IMR-90 (cell line): Measurements from ENCODE around the gene EXOC4. TPM values are rescaled to one million over a fixed set of nuclear protein-coding genes. Genes with fewer than 3 reads are reported as not detected.

Experiments used
- ATAC-seq: fragments of 200-7000 bp; cut with Tn5 transposase; 2 replicates; pipeline ENCODE4 v1.9.1; 2020; ENCODE audit warnings: low read depth, mild to moderate bottlenecking, moderate library complexity
- BruUV-seq: library from RNA; stranded (reverse); fragments of 400-500 nt; replicated peaks from 2 replicates; lab custom pipeline; 2021; lab: Mats Ljungman, UMichigan
- CTCF ChIA-PET: fragments of 300-600 bp; formaldehyde crosslinking; extraction: SDS; loops from one replicate; lab custom pipeline; 2021; ENCODE audit warnings: antibody characterized with exemption; lab: Yijun Ruan, JAX
- POLR2A ChIA-PET: fragments of 300-600 bp; sonication (Branson Sonifier 250); formaldehyde crosslinking; loops from one replicate; lab custom pipeline; 2022; ENCODE audit warnings: antibody characterized with exemption; ENCODE audit not compliant: unreplicated experiment; lab: Charles Lee
- DNase-seq: peaks from one replicate; pipeline ENCODE4 v3.0.0; 2013
- H2AFZ ChIP-seq: replicated peaks from 2 replicates; pipeline ENCODE3; 2013; ENCODE audit warnings: low read length, mild to moderate bottlenecking; ENCODE audit not compliant: poor library complexity
- H2AK5ac ChIP-seq: 2 replicates; pipeline ENCODE4 v1.6.1; 2013; ENCODE audit warnings: low read depth, low read length, inconsistent platforms
- H2AK9ac ChIP-seq: replicated peaks from 2 replicates; pipeline ENCODE3; 2013; ENCODE audit warnings: mild to moderate bottlenecking, low read depth, low read length, moderate library complexity; ENCODE audit not compliant: poor library complexity
- H2BK120ac ChIP-seq: 2 replicates; pipeline ENCODE4 v1.6.1; 2013; ENCODE audit warnings: low read depth, low read length, inconsistent platforms
- H2BK15ac ChIP-seq: 3 replicates; pipeline ENCODE4 v1.6.1; 2013; ENCODE audit warnings: low read depth, low read length, inconsistent platforms
- H2BK20ac ChIP-seq: 2 replicates; pipeline ENCODE4 v1.6.1; 2013; ENCODE audit warnings: low read depth, mild to moderate bottlenecking, inconsistent platforms, low read length, moderate library complexity
- H2BK5ac ChIP-seq: 2 replicates; pipeline ENCODE4 v1.6.1; 2013; ENCODE audit warnings: mild to moderate bottlenecking, low read depth, low read length, inconsistent platforms; ENCODE audit not compliant: poor library complexity, severe bottlenecking
- H3K14ac ChIP-seq: replicated peaks from 2 replicates; pipeline ENCODE4 v1.6.1; 2013; ENCODE audit warnings: low read depth, low read length, inconsistent platforms
- H3K18ac ChIP-seq: 2 replicates; pipeline ENCODE4 v1.6.1; 2013; ENCODE audit warnings: low read depth, low read length, control low read depth
- H3K23ac ChIP-seq: 2 replicates; pipeline ENCODE4 v1.6.1; 2013; ENCODE audit warnings: low read depth, low read length, inconsistent platforms
- H3K27ac ChIP-seq: 2 replicates; pipeline ENCODE4 v1.5.1; 2013; ENCODE audit warnings: mild to moderate bottlenecking, control low read depth, low read length; ENCODE audit not compliant: insufficient read depth
- H3K27me3 ChIP-seq: 2 replicates; pipeline ENCODE4 v1.6.1; 2013; ENCODE audit warnings: low read length; ENCODE audit not compliant: control insufficient read depth, insufficient read depth
- H3K36me3 ChIP-seq: 2 replicates; pipeline ENCODE4 v1.6.1; 2013; ENCODE audit warnings: low read length, mixed read lengths; ENCODE audit not compliant: control insufficient read depth, insufficient read depth
- H3K4ac ChIP-seq: 2 replicates; pipeline ENCODE4 v1.6.1; 2013; ENCODE audit warnings: low read depth, low read length, inconsistent platforms
- H3K4me1 ChIP-seq: 2 replicates; pipeline ENCODE4 v1.6.1; 2013; ENCODE audit warnings: low read length, mixed read lengths; ENCODE audit not compliant: control insufficient read depth, insufficient read depth
- H3K4me2 ChIP-seq: 2 replicates; pipeline ENCODE4 v1.6.1; 2013; ENCODE audit warnings: low read depth, mild to moderate bottlenecking, control low read depth, low read length, moderate library complexity
- H3K4me3 ChIP-seq: 2 replicates; pipeline ENCODE4 v1.5.1; 2013; ENCODE audit warnings: low read depth, mild to moderate bottlenecking, control low read depth, low read length, moderate library complexity; ENCODE audit not compliant: insufficient read depth
- H3K56ac ChIP-seq: 2 replicates; pipeline ENCODE4 v1.6.1; 2013; ENCODE audit warnings: low read length, inconsistent platforms; ENCODE audit not compliant: insufficient read depth; ENCODE audit errors: extremely low read depth
- H3K79me1 ChIP-seq, 2 experiments: 2 replicates each; pipeline ENCODE4 v1.6.1; 2013; ENCODE audit warnings: low read length in 2 of 2, inconsistent platforms in 1 of 2, low read depth in 1 of 2
- H3K9ac ChIP-seq: 2 replicates; pipeline ENCODE4 v1.6.1; 2013; ENCODE audit warnings: low read depth, low read length, control low read depth
- H3K9me1 ChIP-seq: 2 replicates; pipeline ENCODE4 v1.6.1; 2013; ENCODE audit warnings: low read length, inconsistent platforms; ENCODE audit not compliant: insufficient read depth
- H3K9me3 ChIP-seq: 2 replicates; pipeline ENCODE4 v1.6.1; 2013; ENCODE audit warnings: low read length; ENCODE audit not compliant: control insufficient read depth, insufficient read depth
- H4K20me1 ChIP-seq: 2 replicates; pipeline ENCODE4 v1.6.1; 2013; ENCODE audit warnings: low read length, inconsistent platforms; ENCODE audit not compliant: insufficient read depth
- H4K5ac ChIP-seq: 2 replicates; pipeline ENCODE4 v1.6.1; 2013; ENCODE audit warnings: mild to moderate bottlenecking, low read depth, low read length, control low read depth
- H4K8ac ChIP-seq, 2 experiments: 2 replicates each; pipeline ENCODE4 v1.6.1; 2013; ENCODE audit warnings: low read depth in 2 of 2, low read length in 2 of 2, control low read depth in 1 of 2, inconsistent platforms in 1 of 2
- H4K91ac ChIP-seq: 2 replicates; pipeline ENCODE4 v1.6.1; 2013; ENCODE audit warnings: low read depth, low read length, inconsistent platforms; ENCODE audit not compliant: insufficient read depth
- BHLHE40 ChIP-seq: fragments of 150-350 bp; IDR thresholded peaks from 2 replicates; pipeline ENCODE4 v1.6.1; 2016; ENCODE audit warnings: mild to moderate bottlenecking, low read depth, low read length
- CEBPB ChIP-seq: IDR thresholded peaks from 2 replicates; pipeline ENCODE4 v1.6.1; 2012; ENCODE audit warnings: low read depth, low read length, improper control_type of control experiment
- CHD1 ChIP-seq: IDR thresholded peaks from 2 replicates; pipeline ENCODE4 v1.6.1; 2012; ENCODE audit warnings: low read depth, low read length, improper control_type of control experiment
- FOS ChIP-seq: fragments of 150-350 bp; IDR thresholded peaks from 2 replicates; pipeline ENCODE4 v1.6.1; 2016; ENCODE audit warnings: low read depth, low read length
- MAFK ChIP-seq: IDR thresholded peaks from 2 replicates; pipeline ENCODE4 v1.6.1; 2012; ENCODE audit warnings: low read depth, low read length, improper control_type of control experiment
- MAZ ChIP-seq: IDR thresholded peaks from 2 replicates; pipeline ENCODE4 v1.6.1; 2012; ENCODE audit warnings: low read depth, mild to moderate bottlenecking, low read length, improper control_type of control experiment, moderate library complexity, borderline replicate concordance
- MXI1 ChIP-seq: IDR thresholded peaks from 2 replicates; pipeline ENCODE4 v1.6.1; 2012; ENCODE audit warnings: low read depth, mild to moderate bottlenecking, low read length, moderate library complexity, borderline replicate concordance
- NFE2L2 ChIP-seq: fragments of 150-350 bp; IDR thresholded peaks from 2 replicates; pipeline ENCODE4 v1.6.1; 2016; ENCODE audit warnings: low read depth, mild to moderate bottlenecking, low read length
- POLR2A ChIP-seq: IDR thresholded peaks from 2 replicates; pipeline ENCODE4 v1.6.1; 2012; ENCODE audit warnings: mild to moderate bottlenecking, low read depth, low read length
- RAD21 ChIP-seq: IDR thresholded peaks from 2 replicates; pipeline ENCODE4 v1.6.1; 2012; ENCODE audit warnings: low read length, improper control_type of control experiment
- RCOR1 ChIP-seq: IDR thresholded peaks from 2 replicates; pipeline ENCODE4 v1.6.1; 2012; ENCODE audit warnings: mild to moderate bottlenecking, low read length, improper control_type of control experiment; ENCODE audit not compliant: insufficient replicate concordance
- RFX5 ChIP-seq: IDR thresholded peaks from 2 replicates; pipeline ENCODE4 v1.8.0; 2012; ENCODE audit warnings: low read depth, mild to moderate bottlenecking, low read length, moderate library complexity
- SMC3 ChIP-seq: fragments of 150-350 bp; IDR thresholded peaks from 2 replicates; pipeline ENCODE4 v1.6.1; 2016; ENCODE audit warnings: low read depth, mild to moderate bottlenecking, antibody characterized with exemption, low read length, moderate library complexity
- WGBS, 2 experiments: methylation state at CpG; one replicate each; pipeline versions ENCODE4 v1.1.5 to v1.1.7; 2013; ENCODE audit warnings: missing lambda C conversion rate in 2 of 2; ENCODE audit not compliant: insufficient read length in 1 of 2; ENCODE audit errors: extremely low coverage in 2 of 2; 5-methylcytosine and 5-hydroxymethylcytosine counted together
- dilution Hi-C: fragments of 300-500 bp; cut with HindIII; formaldehyde crosslinking; loops from one replicate; pipeline ENCODE4 v1.14.3; 2018; ENCODE audit warnings: low sequenced_read_pairs; ENCODE audit not compliant: unreplicated experiment
- in situ Hi-C: fragments of 300-500 bp; cut with MboI; formaldehyde crosslinking; loops from 3 replicates; pipeline ENCODE4 v1.14.3; 2019; ENCODE audit warnings: low sequenced_read_pairs, inconsistent platforms, mixed read lengths
- intact Hi-C: fragments of 100-400 bp; cut with micrococcal nuclease; formaldehyde crosslinking; loops from 2 replicates; pipeline ENCODE4 v1.10.0; 2022
- polyA plus RNA-seq, 3 experiments: library from polyadenylated mRNA; depleted of rRNA; stranded (reverse); fragments of >200 nt; gene quantifications; 2 replicates each; pipeline ENCODE4 v1.2.3, GENCODE V29; 2012; ENCODE audit warnings: low replicate concordance in 1 of 3
- total RNA-seq: library from RNA; depleted of rRNA; stranded (reverse); fragments of >200 nt; gene quantifications from 2 replicates; pipeline ENCODE4 v1.2.3, GENCODE V29; 2012
- TF ChIP-seq, protein P1 (sequence below): conservative IDR thresholded peaks from 2 replicates; pipeline ENCODE4 v1.5.1; 2012; ENCODE audit warnings: mild to moderate bottlenecking, low read depth, low read length, improper control_type of control experiment
- TF ChIP-seq, protein P2 (sequence below): fragments of 150-350 bp; IDR thresholded peaks from 2 replicates; pipeline ENCODE4 v1.6.1; 2017; ENCODE audit warnings: mild to moderate bottlenecking, antibody characterized with exemption, low read length, low read depth
- TF ChIP-seq, protein P3 (sequence below): fragments of 150-350 bp; IDR thresholded peaks from 2 replicates; pipeline ENCODE4 v1.6.1; 2016; ENCODE audit warnings: low read depth, mild to moderate bottlenecking, low read length, moderate library complexity, borderline replicate concordance

EXOC4 gene
- total and polyA plus RNA-seq, 2 of the 4 experiments (the other 2 are of a cell fraction), result 25.4 to 94.6 TPM

DNA sequence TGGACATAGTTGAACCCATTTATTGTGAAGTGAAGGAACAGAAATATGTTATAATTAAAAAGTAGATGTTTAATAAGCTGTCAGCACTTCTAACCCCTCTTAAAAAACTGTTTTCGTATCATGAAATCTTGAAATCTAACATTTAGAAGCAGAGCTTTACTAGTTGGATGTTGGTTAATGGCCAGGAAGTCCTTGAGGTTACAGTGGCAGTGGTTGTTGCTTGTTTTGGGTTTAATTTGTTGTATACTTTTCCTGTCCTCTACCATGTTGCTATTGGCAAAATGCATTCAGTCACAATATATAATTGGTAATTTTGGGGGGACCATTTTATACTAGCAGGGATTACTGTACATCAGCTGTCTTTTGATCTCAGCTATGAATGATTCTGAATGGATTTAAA lies 60.7 kb downstream of the EXOC4 start:
- H3K9me1 ChIP-seq, result peaks cover 6% of the 10 kb centered on the region; the same call in 1 of the 2 replicates
- H3K56ac ChIP-seq, result no peak overlapping the region; the same call in 1 of the 2 replicates
- H3K36me3 ChIP-seq, result peaks cover 3% of the 10 kb centered on the region; the same call in 1 of the 2 replicates
- H2BK15ac ChIP-seq, result no peak overlapping the region
- H3K23ac ChIP-seq, result no peak overlapping the region
- no peaks in the 10 kb centered on the region for H4K20me1 ChIP-seq
- no peak overlapping the region for H2BK5ac ChIP-seq
- H3K9me3 ChIP-seq, result no peaks in the 10 kb centered on the region
- no peak for ATAC-seq
- WGBS, 2 experiments, result no CpG with 5 or more reads among the region's 1 CpG
- H4K5ac ChIP-seq, result no peak overlapping the region
- peaks cover 0 to 8% of the 10 kb centered on the region in 2 experiments; a peak in 1 of 4 replicates for H3K79me1 ChIP-seq
- H2AFZ ChIP-seq, result no peak overlapping the region
- H3K9ac ChIP-seq, result no peak overlapping the region
- no peak overlapping the region for H3K27ac ChIP-seq
- no peak overlapping the region for H2AK9ac ChIP-seq
- H3K18ac ChIP-seq, result no peak overlapping the region
- no peak overlapping the region for H3K4me3 ChIP-seq
- in situ Hi-C loops, result no loop called here
- H3K27me3 ChIP-seq, result no peaks in the 10 kb centered on the region
- ChIA-PET CTCF (no interaction called here), POLR2A (no interaction called here)
- dilution Hi-C loops, result no loop called here
- H2AK5ac ChIP-seq, result no peak overlapping the region
- no peak overlapping the region for H4K91ac ChIP-seq
- H3K4me1 ChIP-seq, result peaks cover 4% of the 10 kb centered on the region
- TF ChIP-seq CEBPB (no peak), NFE2L2 (no peak), MAZ (no peak), POLR2A (no peak), MXI1 (no peak), SMC3 (no peak), RFX5 (no peak), MAFK (no peak), FOS (no peak), BHLHE40 (no peak), RCOR1 (no peak), CHD1 (no peak), RAD21 (no peak)
- TF ChIP-seq, protein P1, sequence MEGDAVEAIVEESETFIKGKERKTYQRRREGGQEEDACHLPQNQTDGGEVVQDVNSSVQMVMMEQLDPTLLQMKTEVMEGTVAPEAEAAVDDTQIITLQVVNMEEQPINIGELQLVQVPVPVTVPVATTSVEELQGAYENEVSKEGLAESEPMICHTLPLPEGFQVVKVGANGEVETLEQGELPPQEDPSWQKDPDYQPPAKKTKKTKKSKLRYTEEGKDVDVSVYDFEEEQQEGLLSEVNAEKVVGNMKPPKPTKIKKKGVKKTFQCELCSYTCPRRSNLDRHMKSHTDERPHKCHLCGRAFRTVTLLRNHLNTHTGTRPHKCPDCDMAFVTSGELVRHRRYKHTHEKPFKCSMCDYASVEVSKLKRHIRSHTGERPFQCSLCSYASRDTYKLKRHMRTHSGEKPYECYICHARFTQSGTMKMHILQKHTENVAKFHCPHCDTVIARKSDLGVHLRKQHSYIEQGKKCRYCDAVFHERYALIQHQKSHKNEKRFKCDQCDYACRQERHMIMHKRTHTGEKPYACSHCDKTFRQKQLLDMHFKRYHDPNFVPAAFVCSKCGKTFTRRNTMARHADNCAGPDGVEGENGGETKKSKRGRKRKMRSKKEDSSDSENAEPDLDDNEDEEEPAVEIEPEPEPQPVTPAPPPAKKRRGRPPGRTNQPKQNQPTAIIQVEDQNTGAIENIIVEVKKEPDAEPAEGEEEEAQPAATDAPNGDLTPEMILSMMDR, result no peak
- TF ChIP-seq, protein P2, sequence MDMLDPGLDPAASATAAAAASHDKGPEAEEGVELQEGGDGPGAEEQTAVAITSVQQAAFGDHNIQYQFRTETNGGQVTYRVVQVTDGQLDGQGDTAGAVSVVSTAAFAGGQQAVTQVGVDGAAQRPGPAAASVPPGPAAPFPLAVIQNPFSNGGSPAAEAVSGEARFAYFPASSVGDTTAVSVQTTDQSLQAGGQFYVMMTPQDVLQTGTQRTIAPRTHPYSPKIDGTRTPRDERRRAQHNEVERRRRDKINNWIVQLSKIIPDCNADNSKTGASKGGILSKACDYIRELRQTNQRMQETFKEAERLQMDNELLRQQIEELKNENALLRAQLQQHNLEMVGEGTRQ, result no peak
- TF ChIP-seq, protein P3, sequence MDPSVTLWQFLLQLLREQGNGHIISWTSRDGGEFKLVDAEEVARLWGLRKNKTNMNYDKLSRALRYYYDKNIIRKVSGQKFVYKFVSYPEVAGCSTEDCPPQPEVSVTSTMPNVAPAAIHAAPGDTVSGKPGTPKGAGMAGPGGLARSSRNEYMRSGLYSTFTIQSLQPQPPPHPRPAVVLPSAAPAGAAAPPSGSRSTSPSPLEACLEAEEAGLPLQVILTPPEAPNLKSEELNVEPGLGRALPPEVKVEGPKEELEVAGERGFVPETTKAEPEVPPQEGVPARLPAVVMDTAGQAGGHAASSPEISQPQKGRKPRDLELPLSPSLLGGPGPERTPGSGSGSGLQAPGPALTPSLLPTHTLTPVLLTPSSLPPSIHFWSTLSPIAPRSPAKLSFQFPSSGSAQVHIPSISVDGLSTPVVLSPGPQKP, result no peak
- no peak overlapping the region for H2BK120ac ChIP-seq
- DNase-seq, result no peak
- no peak overlapping the region for H4K8ac ChIP-seq
- no TSS peak for BruUV-seq
- intact Hi-C loops, result no loop called here
- H3K4me2 ChIP-seq, result no peak overlapping the region
- H2BK20ac ChIP-seq, result no peak overlapping the region
- H3K4ac ChIP-seq, result no peak overlapping the region
- no peak overlapping the region for H3K14ac ChIP-seq
